Vagina (tissue), 2 donors: ENCODE measurements around the gene SHANK3. TPM values are rescaled to one million over a fixed set of nuclear protein-coding genes. Genes with fewer than 3 reads are reported as not detected.

Experiments
- DNase-seq, 2 donors: peaks; one replicate each; pipeline ENCODE4 v3.0.0-alpha.2; 2017; ENCODE audit errors: extremely low spot score in 2 of 2
- H3K27ac ChIP-seq: fragments of 200-600 bp; sonication (generic); one replicate; pipeline ENCODE4 v1.5.1; 2019
- H3K27me3 ChIP-seq: fragments of 200-600 bp; sonication (generic); one replicate; pipeline ENCODE4 v1.5.1; 2019
- H3K36me3 ChIP-seq, 2 donors: fragments of 200-600 bp; sonication (generic); one replicate each; pipeline ENCODE4 v1.5.1; 2017 to 2019
- H3K4me1 ChIP-seq: fragments of 200-600 bp; sonication (generic); one replicate; pipeline ENCODE4 v1.5.1; 2019
- H3K4me3 ChIP-seq, 2 donors: fragments of 200-600 bp; sonication (generic); 1 replicate in 1 of 2; 2 replicates in 1 of 2; pipeline ENCODE4 v1.5.1; 2016 to 2019
- H3K9me3 ChIP-seq: fragments of 200-600 bp; sonication (generic); one replicate; pipeline ENCODE4 v1.5.1; 2019
- CTCF ChIP-seq, 3 experiments: fragments of 450-650 bp in 2 of 3; fragments of 200-600 bp in 1 of 3; sonication (generic) in 1 of 3; IDR thresholded peaks; one replicate each; pipeline ENCODE4 v1.5.1; 2017 to 2019; ENCODE audit warnings: antibody characterized with exemption in 3 of 3, mild to moderate bottlenecking in 2 of 3, moderate library complexity in 2 of 3
- POLR2A ChIP-seq, 2 donors: fragments of 450-650 bp; IDR thresholded peaks; one replicate each; pipeline ENCODE4 v1.6.1; 2017; ENCODE audit warnings: antibody characterized with exemption in 2 of 2, mild to moderate bottlenecking in 2 of 2, moderate library complexity in 2 of 2
- POLR2AphosphoS5 ChIP-seq, 2 donors: sonication (generic); formaldehyde crosslinking; IDR thresholded peaks; one replicate each; pipeline ENCODE4 v1.9.0; 2017; ENCODE audit warnings: antibody characterized with exemption in 2 of 2, mild to moderate bottlenecking in 2 of 2, low read depth in 1 of 2; ENCODE audit not compliant: insufficient read depth in 1 of 2
- intact Hi-C: fragments of 100-400 bp; cut with DNase I; formaldehyde crosslinking; loops from one replicate; pipeline ENCODE4 v1.15.1; 2023
- total RNA-seq: library from RNA; depleted of rRNA; stranded (reverse); fragments of >200 nt; gene quantifications from one replicate; pipeline ENCODE4 v1.2.3, GENCODE V29; 2016

SHANK3 gene
- total RNA-seq, 1 donor from 2014 or later, result 20.4 TPM

GRCh38 chr22:50715250-50715649, 42.6 kb downstream of the SHANK3 start:
- TF ChIP-seq POLR2A (IDR thresholded peaks at IDR 0.05) (no peak), CTCF (IDR thresholded peaks at IDR 0.05) (no peak), POLR2AphosphoS5 (IDR thresholded peaks at IDR 0.05; ENCODE audit: insufficient read depth in 1 of 2, low read depth in 1 of 2) (no peak)
- Histone ChIP-seq H3K4me1 (no peaks in the 10 kb centered on the region), H3K4me3 (no peak overlapping the region), H3K36me3 (no peaks in the 10 kb centered on the region), H3K27me3 (no peaks in the 10 kb centered on the region), H3K27ac (no peak overlapping the region), H3K9me3 (no peaks in the 10 kb centered on the region)
- no peak for DNase-seq
- intact Hi-C loops, result no loop called here

GRCh38 chr22:50715776-50716175, 43.2 kb downstream of the SHANK3 start:
- no peak for DNase-seq
- no peak overlapping the region for H3K27ac ChIP-seq

DNA sequence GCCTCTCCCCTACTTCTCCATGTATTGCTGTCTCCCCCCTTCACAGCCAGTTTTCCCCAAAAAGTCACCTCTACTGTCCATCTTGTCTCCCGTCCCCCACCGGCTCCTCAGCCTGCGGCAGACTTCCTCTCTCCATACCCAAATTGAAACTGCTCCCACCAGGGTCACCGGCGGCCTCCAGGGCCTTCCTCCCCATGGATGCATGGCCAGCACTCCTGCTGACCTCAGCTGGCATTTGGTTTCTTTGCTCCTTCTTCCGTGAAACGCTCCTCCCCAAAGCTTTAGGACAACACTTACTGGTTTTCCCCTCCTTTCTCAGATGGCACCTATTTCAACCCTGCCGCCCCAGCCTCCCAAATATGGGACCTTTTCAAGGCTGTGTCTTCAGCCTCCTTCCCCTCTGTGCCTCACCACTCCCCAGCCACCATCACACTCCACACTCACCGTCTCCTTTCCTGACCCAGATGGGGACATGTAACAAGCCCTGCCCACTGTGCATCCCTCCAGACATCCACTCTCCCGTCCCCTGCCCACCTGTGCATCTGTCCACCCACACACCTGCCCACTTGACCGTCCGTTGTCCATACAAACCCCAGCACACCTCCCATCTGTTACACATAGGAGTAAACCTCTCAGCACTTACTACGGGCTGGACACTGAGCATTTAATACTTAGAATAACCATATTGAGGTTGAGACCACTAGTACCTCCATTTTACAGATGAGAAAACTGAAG, 43.8 kb downstream of the SHANK3 start:
- DNase-seq, result no peak
- Histone ChIP-seq H3K4me1 (no peaks in the 10 kb centered on the region), H3K27me3 (no peaks in the 10 kb centered on the region), H3K9me3 (no peaks in the 10 kb centered on the region), H3K4me3 (no peak overlapping the region), H3K27ac (no peak overlapping the region), H3K36me3 (no peaks in the 10 kb centered on the region)
- TF ChIP-seq POLR2A (IDR thresholded peaks at IDR 0.05) (no peak), POLR2AphosphoS5 (IDR thresholded peaks at IDR 0.05; ENCODE audit: insufficient read depth in 1 of 2, low read depth in 1 of 2) (no peak), CTCF (IDR thresholded peaks at IDR 0.05) (no peak)
- intact Hi-C loops, result no loop called here

More at GRCh38 chr22:50715776-50716175, 43.2 kb downstream of the SHANK3 start:
- intact Hi-C loops, result no loop called here
- Histone ChIP-seq H3K36me3 (no peaks in the 10 kb centered on the region), H3K27me3 (no peaks in the 10 kb centered on the region), H3K4me3 (no peak overlapping the region), H3K4me1 (no peaks in the 10 kb centered on the region), H3K9me3 (no peaks in the 10 kb centered on the region)
- no peak for TF ChIP-seq CTCF (IDR thresholded peaks at IDR 0.05)
- TF ChIP-seq POLR2AphosphoS5 (IDR thresholded peaks at IDR 0.05; ENCODE audit: insufficient read depth in 1 of 2, low read depth in 1 of 2), result no peak
- TF ChIP-seq POLR2A (IDR thresholded peaks at IDR 0.05), result no peak

DNA sequence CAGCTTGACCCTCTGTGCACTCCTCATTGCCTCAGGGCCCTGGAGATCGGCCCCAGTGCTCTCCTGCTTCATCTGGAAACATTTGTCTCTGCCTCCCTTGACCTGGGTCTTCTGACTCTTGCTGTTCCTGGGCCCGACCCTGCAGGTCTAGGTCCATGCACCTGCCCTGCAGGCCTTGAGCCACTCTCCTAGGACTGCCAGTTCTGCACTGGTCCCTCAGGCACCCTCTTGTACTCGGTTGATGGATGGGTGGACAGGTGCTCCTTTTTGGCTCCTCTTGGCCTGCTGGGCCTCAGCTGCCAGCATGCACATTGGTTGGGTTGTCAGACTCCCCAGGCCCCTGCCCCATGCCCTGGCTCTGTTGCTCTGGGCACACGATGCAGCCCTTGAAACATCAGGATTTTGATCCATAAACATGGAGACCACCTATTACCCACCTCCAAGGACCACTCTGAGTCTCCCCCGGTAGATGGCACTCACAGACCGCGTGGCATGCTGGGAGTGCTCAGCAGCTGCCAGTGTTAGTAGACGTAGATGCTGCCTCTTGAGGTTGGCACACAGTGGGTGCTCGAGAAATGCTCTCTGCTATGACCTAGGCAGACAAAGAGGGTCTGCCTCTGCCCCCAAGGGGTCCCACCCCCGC, 45.2 kb downstream of the SHANK3 start:
- Histone ChIP-seq H3K27ac (no peak overlapping the region), H3K36me3 (no peaks in the 10 kb centered on the region), H3K4me3 (no peak overlapping the region), H3K4me1 (no peaks in the 10 kb centered on the region), H3K9me3 (no peaks in the 10 kb centered on the region), H3K27me3 (no peaks in the 10 kb centered on the region)
- TF ChIP-seq POLR2A (IDR thresholded peaks at IDR 0.05), result no peak
- no peak for TF ChIP-seq CTCF (IDR thresholded peaks at IDR 0.05)
- no peak for TF ChIP-seq POLR2AphosphoS5 (IDR thresholded peaks at IDR 0.05; ENCODE audit: insufficient read depth in 1 of 2, low read depth in 1 of 2)
- DNase-seq, result no peak
- intact Hi-C loops, result no loop called here

- Histone ChIP-seq H3K36me3 (no peaks in the 10 kb centered on the region), H3K4me1 (no peaks in the 10 kb centered on the region), H3K9me3 (no peaks in the 10 kb centered on the region), H3K27ac (no peak overlapping the region), H3K27me3 (no peaks in the 10 kb centered on the region), H3K4me3 (no peak overlapping the region)
- TF ChIP-seq POLR2A (IDR thresholded peaks at IDR 0.05) (no peak), POLR2AphosphoS5 (IDR thresholded peaks at IDR 0.05; ENCODE audit: insufficient read depth in 1 of 2, low read depth in 1 of 2) (no peak), CTCF (IDR thresholded peaks at IDR 0.05) (no peak)
- intact Hi-C loops, result no loop called here
- DNase-seq, result no peak
These were observed 45.7 kb downstream of the SHANK3 start for GRCh38 chr22:50718352-50718709.
